Skeletal muscle satellite cell (primary cell): ENCODE results near the gene VAMP2.

ENCODE experiments used
- H3K27me3 ChIP-seq: 2 replicates; pipeline ENCODE4 v1.7.0; 2013; ENCODE audit warnings: low read length; ENCODE audit not compliant: control insufficient read depth, insufficient read depth
- H3K36me3 ChIP-seq: 2 replicates; pipeline ENCODE4 v1.7.0; 2013; ENCODE audit warnings: mild to moderate bottlenecking, control low read depth, low read length; ENCODE audit not compliant: insufficient read depth
- H3K4me1 ChIP-seq: 2 replicates; pipeline ENCODE4 v1.7.0; 2013; ENCODE audit warnings: low read length; ENCODE audit not compliant: control insufficient read depth, insufficient read depth
- H3K4me2 ChIP-seq: 2 replicates; pipeline ENCODE4 v1.7.0; 2013; ENCODE audit warnings: mild to moderate bottlenecking, low read length
- H3K4me3 ChIP-seq: 2 replicates; pipeline ENCODE4 v1.7.0; 2013; ENCODE audit warnings: low read length
- H3K9ac ChIP-seq: 2 replicates; pipeline ENCODE4 v1.7.0; 2013; ENCODE audit warnings: mild to moderate bottlenecking, low read depth, low read length, moderate library complexity
- H3K9me3 ChIP-seq: replicated peaks from 2 replicates; pipeline ENCODE4 v1.7.0; 2013; ENCODE audit warnings: mild to moderate bottlenecking, control low read depth, low read length

VAMP2 gene

GRCh38 chr17:8188263-8188839 is 25.6 kb upstream of the VAMP2 start:
- Histone ChIP-seq H3K36me3 (no peaks in the 10 kb centered on the region), H3K9me3 (no peaks in the 10 kb centered on the region), H3K9ac (peak overlapping the region; percentile 87), H3K27me3 (no peaks in the 10 kb centered on the region), H3K4me3 (peak overlapping the region; percentile 87), H3K4me2 (peak overlapping the region; percentile 89), H3K4me1 (peaks cover 28% of the 10 kb centered on the region)

GRCh38 chr17:8187517-8188262 is 24.9 kb upstream of the VAMP2 start:
- Histone ChIP-seq H3K27me3 (no peaks in the 10 kb centered on the region), H3K9me3 (no peaks in the 10 kb centered on the region), H3K4me1 (peaks cover 28% of the 10 kb centered on the region), H3K9ac (peak overlapping the region; percentile 87), H3K36me3 (no peaks in the 10 kb centered on the region), H3K4me2 (peak overlapping the region; percentile 97), H3K4me3 (peak overlapping the region; percentile 93)

GRCh38 chr17:8186787-8187516 is 24.2 kb upstream of the VAMP2 start:
- Histone ChIP-seq H3K36me3 (no peaks in the 10 kb centered on the region), H3K4me3 (peak overlapping the region; percentile 93), H3K9me3 (no peaks in the 10 kb centered on the region), H3K4me1 (peaks cover 22% of the 10 kb centered on the region), H3K27me3 (no peaks in the 10 kb centered on the region), H3K4me2 (peak overlapping the region; percentile 97), H3K9ac (peak overlapping the region; percentile 80)

GRCh38 chr17:8186446-8186786 is 23.7 kb upstream of the VAMP2 start:
- H3K4me2 ChIP-seq = peak overlapping the region; percentile 97
- no peaks in the 10 kb centered on the region for H3K36me3 ChIP-seq
- no peaks in the 10 kb centered on the region for H3K27me3 ChIP-seq
- peaks cover 22% of the 10 kb centered on the region for H3K4me1 ChIP-seq
- peak overlapping the region; percentile 80 for H3K9ac ChIP-seq
- peak overlapping the region; percentile 93 for H3K4me3 ChIP-seq
- no peaks in the 10 kb centered on the region for H3K9me3 ChIP-seq

GRCh38 chr17:8185582-8186445 is 23.1 kb upstream of the VAMP2 start:
- Histone ChIP-seq H3K4me1 (peaks cover 21% of the 10 kb centered on the region), H3K27me3 (no peaks in the 10 kb centered on the region)

GRCh38 chr17:8176998-8177731 is 14.4 kb upstream of the VAMP2 start:
- Histone ChIP-seq H3K9me3 (no peaks in the 10 kb centered on the region), H3K36me3 (no peaks in the 10 kb centered on the region), H3K4me2 (peak overlapping the region; percentile 86), H3K27me3 (no peaks in the 10 kb centered on the region), H3K4me3 (peak overlapping the region; percentile 76), H3K9ac (peak overlapping the region; percentile 85), H3K4me1 (peaks cover 23% of the 10 kb centered on the region)

More at GRCh38 chr17:8185582-8186445, 23.1 kb upstream of the VAMP2 start:
- Histone ChIP-seq H3K9me3 (no peaks in the 10 kb centered on the region), H3K4me2 (peak overlapping the region; percentile 97), H3K9ac (peak overlapping the region; percentile 80), H3K4me3 (peak overlapping the region; percentile 93), H3K36me3 (no peaks in the 10 kb centered on the region)

GRCh38 chr17:8176197-8176940 is 13.6 kb upstream of the VAMP2 start, which contains the start of gene TMEM107:
Gene TMEM107, minus strand, starts transcription at chr17:8176380. Its CDS starts 94 bp downstream, at chr17:8176286.
- Histone ChIP-seq H3K27me3 (no peaks in the 10 kb centered on the region), H3K4me1 (peaks cover 23% of the 10 kb centered on the region), H3K36me3 (no peaks in the 10 kb centered on the region), H3K9me3 (no peaks in the 10 kb centered on the region), H3K4me2 (peak within 1 kb of the TSS; percentile 86), H3K4me3 (peak within 1 kb of the TSS; percentile 76), H3K9ac (peak within 1 kb of the TSS; percentile 85)

GRCh38 chr17:8175795-8176196 is 13.0 kb upstream of the VAMP2 start:
- H3K4me2 ChIP-seq = peak overlapping the region; percentile 86
- H3K27me3 ChIP-seq = no peaks in the 10 kb centered on the region
- H3K9ac ChIP-seq = peak overlapping the region; percentile 85
- no peaks in the 10 kb centered on the region for H3K9me3 ChIP-seq
- H3K4me3 ChIP-seq = peak overlapping the region; percentile 76
- peaks cover 23% of the 10 kb centered on the region for H3K4me1 ChIP-seq
- no peaks in the 10 kb centered on the region for H3K36me3 ChIP-seq

GRCh38 chr17:8173871-8174322 is 11.1 kb upstream of the VAMP2 start:
- Histone ChIP-seq H3K27me3 (no peaks in the 10 kb centered on the region), H3K36me3 (no peaks in the 10 kb centered on the region), H3K9me3 (no peaks in the 10 kb centered on the region), H3K4me1 (peaks cover 23% of the 10 kb centered on the region), H3K4me3 (peak overlapping the region; percentile 58), H3K4me2 (peak overlapping the region; percentile 81), H3K9ac (peak overlapping the region; percentile 82)
